ENCODE data around the gene GCM1.
"Not testable (repeated sequence)": the region's sequence is repeated elsewhere in the genome, so short reads cannot be mapped to it uniquely, and the experiment has no call there.

GRCh38 chr6:53158076-53158475 is 9.4 kb upstream of the GCM1 start:
- TF ChIP-seq CTCF, POLR2A (IDR thresholded peaks at IDR 0.05): not testable (repeated sequence)
